GM19438 (cell line): ENCODE data around the gene SLC22A4.

Experiments used
- ATAC-seq: cut with Tn5 transposase; IDR thresholded peaks from one replicate; pipeline ENCODE4 v1.9.1; 2021; ENCODE audit warnings: low read depth; ENCODE audit not compliant: unreplicated experiment

Gene SLC22A4

DNA sequence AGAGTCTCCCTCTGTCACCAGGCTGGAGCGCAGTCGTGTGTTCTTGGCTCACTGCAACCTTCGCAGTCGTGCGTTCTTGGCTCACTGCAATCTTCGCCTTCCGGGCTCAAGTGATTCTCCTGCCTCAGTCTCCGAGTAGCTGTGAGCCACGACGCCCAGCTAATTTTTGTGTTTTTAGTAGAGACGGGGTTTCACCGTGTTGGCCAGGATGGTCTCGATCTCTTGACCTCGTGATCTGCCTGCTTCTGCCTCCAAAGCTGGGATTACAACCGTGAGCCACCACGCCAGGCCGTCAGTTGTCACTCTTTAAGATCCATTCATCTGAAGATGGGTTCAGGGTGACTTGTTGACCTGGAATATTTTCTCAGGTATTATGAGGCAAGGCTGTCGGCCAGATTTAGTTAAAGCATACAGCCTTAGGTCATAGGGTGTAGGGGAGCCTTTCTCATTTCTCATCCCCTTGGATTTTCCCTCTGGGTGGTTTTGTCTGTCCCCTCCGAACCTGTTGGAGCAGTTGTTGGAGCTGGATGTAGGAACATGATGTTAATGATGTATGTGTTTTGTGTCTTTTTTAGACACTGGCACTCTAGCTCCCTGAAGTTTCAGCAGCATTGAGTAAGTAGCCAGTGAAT is 76.9 kb downstream of the SLC22A4 start:
- ATAC-seq = no peak

DNA sequence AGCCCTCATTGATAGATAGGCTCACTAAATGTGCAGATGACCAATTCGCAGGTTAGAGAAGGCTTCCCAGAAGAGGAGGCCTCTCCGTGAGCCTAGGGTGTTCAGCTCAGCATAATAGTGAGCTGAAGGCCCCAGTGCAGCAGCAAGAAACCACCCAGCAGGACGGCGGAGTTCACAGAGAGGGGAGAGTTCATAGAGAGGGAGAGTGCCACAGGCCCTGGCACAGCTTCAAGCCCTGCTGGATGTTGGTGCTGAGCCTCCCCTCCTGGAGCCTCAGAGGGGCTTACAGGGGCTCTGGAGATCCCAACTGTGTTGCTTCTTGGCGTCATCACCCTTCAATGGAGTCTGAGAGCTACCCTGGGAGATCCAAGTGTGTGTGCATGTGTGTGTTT is 77.4 kb downstream of the SLC22A4 start:
- ATAC-seq = no peak

DNA sequence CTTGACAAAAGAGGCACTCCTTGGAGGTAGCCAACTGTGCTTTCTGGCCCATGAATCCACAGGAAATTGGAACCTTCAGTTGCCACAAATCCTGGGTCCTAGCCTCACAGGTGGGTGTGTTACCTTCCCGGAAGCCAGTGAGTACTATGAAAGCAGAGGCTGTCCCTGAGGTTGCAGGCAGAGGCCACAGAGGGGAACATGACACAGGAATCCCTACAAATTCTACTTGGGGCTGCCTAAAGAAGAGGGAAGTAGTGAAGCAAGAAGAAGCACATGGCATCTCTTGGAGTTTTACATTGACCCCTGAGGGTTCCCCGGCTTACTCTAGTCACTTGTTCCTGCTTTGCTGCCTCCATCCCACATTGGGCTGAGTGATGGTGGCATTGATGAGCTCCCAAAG is 77.9 kb downstream of the SLC22A4 start:
- ATAC-seq = no peak

GRCh38 chr5:132372542-132372941 is 78.3 kb downstream of the SLC22A4 start:
- ATAC-seq = no peak

- no peak for ATAC-seq
Measured at GRCh38 chr5:132375957-132376356, 81.8 kb downstream of the SLC22A4 start.

DNA sequence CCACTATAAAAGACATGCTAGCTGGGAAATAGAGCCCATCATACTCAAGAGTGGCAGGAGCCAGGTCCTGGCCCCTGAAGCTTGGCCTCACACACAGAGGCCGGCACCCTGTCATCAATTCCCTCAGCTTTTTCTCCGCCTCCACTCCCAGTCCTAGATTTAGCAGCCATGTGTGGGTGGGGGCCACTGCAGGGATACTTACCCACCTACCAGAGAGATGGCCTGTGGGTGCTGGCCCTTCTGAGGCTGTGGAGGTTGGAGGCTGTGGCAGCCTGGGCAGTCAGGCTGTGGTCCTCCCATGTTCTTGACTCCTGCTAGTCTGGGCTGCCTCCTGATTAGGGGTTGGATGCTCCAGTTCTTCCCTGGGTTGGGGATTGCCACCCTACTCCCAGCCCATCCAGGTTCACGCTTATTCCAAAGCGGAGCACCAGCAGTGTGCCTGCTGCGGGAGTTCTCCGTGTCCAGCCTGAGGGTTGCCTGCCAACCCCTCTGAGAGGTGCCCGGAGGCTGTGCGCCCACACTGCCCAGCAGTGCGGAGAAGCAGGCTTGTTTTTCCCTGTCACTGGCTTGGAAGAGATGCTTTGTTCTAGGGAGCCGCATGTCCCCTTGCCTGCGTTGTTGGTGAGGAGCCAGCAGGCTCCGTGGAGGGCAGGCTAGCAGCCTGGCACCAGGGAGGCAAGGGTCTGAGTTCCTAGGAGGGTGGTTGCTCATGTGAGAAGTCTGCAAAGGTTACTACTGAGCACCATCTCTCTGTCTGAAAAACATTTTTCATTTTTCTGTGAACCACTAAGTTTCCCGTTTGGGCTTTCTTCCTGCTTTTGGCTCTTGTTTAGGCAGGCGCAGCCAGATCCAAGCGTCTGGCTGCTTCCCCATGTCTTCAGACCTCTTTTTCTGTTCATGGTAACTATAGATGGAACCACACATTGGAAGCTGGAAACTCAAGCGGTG is 82.8 kb downstream of the SLC22A4 start:
- no peak for ATAC-seq

- ATAC-seq = no peak
Measured at GRCh38 chr5:132377738-132378137, 83.5 kb downstream of the SLC22A4 start.

GRCh38 chr5:132378580-132378979 is 84.4 kb downstream of the SLC22A4 start:
- ATAC-seq = no peak

- no peak for ATAC-seq
Measured at GRCh38 chr5:132380047-132380446, 85.9 kb downstream of the SLC22A4 start.

- ATAC-seq = no peak
Measured at GRCh38 chr5:132380741-132381140, 86.5 kb downstream of the SLC22A4 start.

DNA sequence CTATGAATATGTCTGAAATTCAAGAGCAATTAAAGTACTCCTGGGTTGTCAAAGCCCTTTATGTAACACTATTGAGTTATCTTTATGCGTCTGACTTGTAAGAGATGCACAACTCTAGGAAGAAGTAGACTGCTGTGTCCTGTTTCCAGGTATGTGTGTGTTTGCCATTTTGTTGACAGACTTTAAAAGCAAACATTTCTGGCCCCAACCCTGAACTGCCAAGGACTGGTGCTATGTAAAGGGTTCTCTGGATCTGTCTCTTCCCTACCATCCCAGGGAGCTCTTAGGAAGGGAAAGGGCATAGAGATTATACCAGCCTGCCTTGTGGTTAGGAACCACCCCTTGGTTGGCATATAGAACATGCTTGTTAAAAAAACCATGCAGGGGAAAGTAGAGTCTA is 87.4 kb downstream of the SLC22A4 start:
- no peak for ATAC-seq

DNA sequence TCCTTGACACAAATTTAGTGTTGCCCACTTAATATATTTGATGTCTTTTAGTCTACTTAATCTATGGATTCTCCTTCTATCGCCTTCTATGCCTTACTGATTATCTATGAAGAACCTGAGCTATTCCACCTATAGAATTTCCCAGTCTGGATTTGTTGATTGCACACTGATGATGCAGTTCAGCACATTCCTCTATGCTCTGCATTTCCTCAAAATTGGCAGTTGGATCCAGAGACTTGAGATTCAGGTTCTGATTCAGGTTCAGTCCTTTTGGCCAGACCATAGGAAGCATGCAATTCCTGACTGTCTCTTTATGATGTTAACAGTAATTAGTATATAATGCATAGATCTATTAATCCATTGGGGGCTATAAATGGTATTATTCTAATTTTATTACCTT is 89.1 kb downstream of the SLC22A4 start:
- ATAC-seq = no peak

GRCh38 chr5:132383984-132384383 is 89.8 kb downstream of the SLC22A4 start:
- no peak for ATAC-seq

GRCh38 chr5:132384506-132385050 is 90.4 kb downstream of the SLC22A4 start:
- ATAC-seq = no peak

GRCh38 chr5:132385326-132386105 is 91.3 kb downstream of the SLC22A4 start:
- no peak for ATAC-seq

DNA sequence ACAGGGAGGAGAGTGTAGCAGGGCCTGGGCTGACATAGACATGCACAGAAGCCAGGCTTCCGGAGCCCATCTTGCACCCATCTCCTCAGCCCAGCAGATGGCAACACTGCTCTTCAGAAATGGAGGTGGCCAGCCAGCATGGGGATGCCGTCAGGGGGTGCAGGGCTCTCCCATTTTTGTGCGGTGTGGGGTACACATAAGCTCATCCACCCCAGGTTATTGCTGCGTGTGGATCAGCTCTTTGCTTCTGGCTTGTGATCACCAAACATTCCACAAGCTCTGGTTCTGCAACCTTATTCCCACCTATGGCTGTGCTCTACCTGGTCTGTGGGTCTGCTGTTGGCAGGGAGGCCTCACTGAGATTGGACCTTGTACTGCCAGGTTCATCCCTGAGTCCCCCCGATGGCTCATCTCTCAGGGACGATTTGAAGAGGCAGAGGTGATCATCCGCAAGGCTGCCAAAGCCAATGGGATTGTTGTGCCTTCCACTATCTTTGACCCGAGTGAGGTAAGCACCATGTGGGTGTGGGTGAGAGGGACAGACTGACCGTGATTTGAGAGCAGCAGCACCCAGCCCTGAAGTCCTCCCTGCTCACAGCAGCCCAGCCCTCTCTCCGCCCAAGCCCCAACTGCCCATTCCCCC is 92.6 kb downstream of the SLC22A4 start:
- peak; percentile 90 for ATAC-seq

DNA sequence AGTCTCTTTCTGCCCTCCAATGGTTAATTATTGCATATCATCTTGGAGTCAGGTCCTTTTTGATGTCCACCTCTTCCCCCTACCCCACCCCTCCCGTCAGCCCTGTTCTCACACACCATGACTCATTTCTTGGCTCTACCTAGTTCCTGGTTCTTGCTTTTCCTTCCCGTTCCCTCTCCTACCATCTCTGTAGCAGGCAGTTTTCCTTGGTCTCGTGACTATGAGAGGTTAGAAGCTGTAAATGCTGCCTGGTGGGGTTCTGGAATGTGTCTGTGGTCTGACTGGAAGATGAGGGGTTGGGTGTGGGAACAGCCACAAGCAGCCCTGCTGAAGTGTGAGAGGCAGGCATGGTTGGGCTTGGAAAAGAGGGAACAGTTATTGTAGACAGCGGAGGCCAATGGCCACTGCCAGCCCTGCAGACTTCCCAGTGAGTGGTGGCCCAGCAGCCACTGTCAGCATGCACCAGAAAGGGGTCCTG is 93.5 kb downstream of the SLC22A4 start:
- ATAC-seq = no peak

DNA sequence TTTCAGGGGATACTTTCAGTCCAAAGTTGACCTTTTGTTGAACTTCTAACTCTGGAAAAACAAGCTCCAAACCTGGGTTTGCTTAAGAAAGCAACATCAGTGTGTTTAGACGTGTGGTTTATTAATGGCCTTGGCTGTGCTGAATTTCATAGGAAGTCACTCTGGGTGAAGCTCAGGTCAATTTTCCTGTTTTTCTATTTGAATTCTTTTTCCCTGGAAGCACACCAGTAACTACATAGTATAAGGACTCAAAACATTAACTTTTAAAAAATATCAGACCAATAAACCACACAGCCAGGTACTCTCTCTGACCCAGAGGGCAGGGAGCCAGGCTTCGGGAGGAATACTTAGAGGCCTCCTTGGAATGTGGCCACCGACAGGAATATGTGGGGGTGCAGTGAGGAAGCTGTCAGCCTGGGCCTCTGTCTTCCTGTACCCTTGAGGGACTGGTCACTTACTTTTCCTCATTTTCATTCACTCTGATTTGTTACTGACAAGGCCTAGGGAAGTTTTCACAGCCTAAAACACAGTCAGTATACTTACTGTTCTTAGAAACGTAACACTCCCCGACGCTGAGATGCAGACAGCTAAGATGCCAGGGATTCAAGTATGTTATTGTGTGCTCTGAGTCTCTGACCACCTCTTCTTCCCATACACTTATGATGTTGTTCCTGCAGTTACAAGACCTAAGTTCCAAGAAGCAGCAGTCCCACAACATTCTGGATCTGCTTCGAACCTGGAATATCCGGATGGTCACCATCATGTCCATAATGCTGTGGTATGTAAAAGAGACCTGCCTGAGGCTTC is 94.3 kb downstream of the SLC22A4 start:
- no peak for ATAC-seq

- no peak for ATAC-seq
Measured at GRCh38 chr5:132389051-132389331, 94.8 kb downstream of the SLC22A4 start.
